ENCODE results near the gene DAAM2. TPM values are rescaled to one million over a fixed set of nuclear protein-coding genes. Genes with fewer than 3 reads are reported as not detected.
A peak's percentile ranks its signal among the peaks of the same experiment; 100 is the strongest.

Gene DAAM2
- total RNA-seq (2011; cell fraction: chromatin; rRNA removed; ENCODE audit: low replicate concordance): not detected in 2 replicates
- total RNA-seq (2011; cell fraction: nucleolus; rRNA removed): not detected in 2 replicates
- not detected in 2 replicates for total RNA-seq (2011; cell fraction: nucleoplasm; rRNA removed)
- total RNA-seq (2014; rRNA removed): not detected in 2 replicates
- total RNA-seq (2014; rRNA removed; fragmentation: Illumina TruSeq; extraction: Trizol): not detected in 2 replicates
- not detected in 2 replicates for total RNA-seq (2015; rRNA removed; fragmentation: Illumina TruSeq; extraction: Trizol)
- total RNA-seq (2021): 0.04 and 0.07 TPM in 2 replicates
- polyA plus RNA-seq (2011; rRNA removed): not detected in 2 replicates
- not detected in 2 replicates for polyA plus RNA-seq (2011; cell fraction: cytosol; rRNA removed)
- polyA plus RNA-seq (2011; cell fraction: nucleus; rRNA removed): not detected in 2 replicates
- polyA plus RNA-seq (2012): 0.10 and 0.35 TPM in 2 replicates
- not detected in 2 replicates for polyA plus RNA-seq (2014; fragmentation: Illumina TruSeq; extraction: Trizol)
- polyA plus RNA-seq (2014; fragmentation: Nextera tagmentation; extraction: Ambion mirVana): under 1 TPM in 1 of 2 experiments, not detected in 1; 0.01 TPM
- not detected in 2 replicates for polyA plus RNA-seq (2014; rRNA removed)
- polyA minus RNA-seq (2011; rRNA and poly(A)+ RNA removed): not detected in 2 replicates
- polyA minus RNA-seq (2011; cell fraction: cytosol; rRNA and poly(A)+ RNA removed): not detected in 2 replicates
- not detected in 2 replicates for polyA minus RNA-seq (2011; cell fraction: nucleus; rRNA and poly(A)+ RNA removed)
- Bru-seq, nascent RNA: percentile 1 among the genes with signal in this experiment
- BruChase-seq, experiment 1, labeled RNA remaining after a 2-hour chase: not detected
- not detected for BruChase-seq, experiment 2, labeled RNA remaining after a 6-hour chase
- long read RNA-seq, experiment 1: 0 reads
- long read RNA-seq, experiment 2: 0 reads
- long read RNA-seq, experiment 3: 0 reads

DNA sequence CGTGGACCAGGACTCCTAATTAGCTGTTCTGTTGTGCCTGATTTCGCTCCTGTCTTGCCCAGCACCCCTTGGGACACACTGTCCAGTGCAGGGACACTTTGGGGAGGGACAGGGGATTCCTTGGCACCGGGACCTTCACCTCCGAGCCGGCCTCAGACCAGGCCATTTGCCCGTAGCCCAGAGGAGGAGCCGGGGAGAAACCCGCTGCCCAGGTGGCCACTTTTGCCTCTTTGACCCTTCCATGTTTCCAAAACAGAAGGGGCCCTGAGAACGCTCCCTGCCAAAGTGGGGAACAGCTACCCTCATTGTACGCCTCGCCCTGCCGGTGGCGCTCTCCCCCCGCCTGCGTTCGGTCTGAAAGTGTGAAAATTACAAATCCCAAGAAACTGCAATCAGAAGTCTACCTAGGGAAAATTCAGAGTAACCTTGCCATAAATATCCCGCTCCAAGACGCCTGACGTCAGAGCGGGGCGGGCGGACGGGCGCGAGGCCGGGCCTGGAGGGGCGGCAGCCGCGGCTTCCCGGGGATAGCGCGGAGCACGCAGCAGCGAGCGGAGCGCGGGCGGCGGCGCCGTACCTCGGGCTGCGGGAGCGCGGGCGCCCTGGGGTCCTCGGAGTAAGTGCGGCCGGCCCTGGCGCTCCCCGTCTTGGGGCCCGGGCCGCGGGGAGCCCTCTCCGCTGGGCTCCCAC lies at the start of gene DAAM2:
DAAM2 (plus strand) TSS at position 527 of the 690 bp plus-strand sequence. CDS start 63,927 bp downstream, outside the sequence.
- H3K4me3 ChIP-seq: no peak within 1 kb of the TSS
- in situ Hi-C loops (cut with MboI) (no loop called here), intact Hi-C loops (cut with micrococcal nuclease) (no loop called here)
- H4K20me1 ChIP-seq (replicated peaks; ENCODE audit: control insufficient read depth, insufficient read depth, low read length): peaks cover 4% of the 10 kb centered on the region; the same call in 1 of the 2 replicates
- TF ChIP-seq CEBPB (tag; IDR thresholded peaks at IDR 0.05) (no peak), L3MBTL2 (IDR thresholded peaks at IDR 0.05) (no peak), ZNF584 (CRISPR knock-in tag; IDR thresholded peaks at IDR 0.05; ENCODE audit: low read depth) (no peak), SMARCA5 (IDR thresholded peaks at IDR 0.05) (no peak), BCL6 (CRISPR knock-in tag; IDR thresholded peaks at IDR 0.05) (no peak), FOXJ2 (tag; IDR thresholded peaks at IDR 0.05) (no peak), GTF2F1 (IDR thresholded peaks at IDR 0.05; ENCODE audit: low read depth, low read length) (no peak), NRF1 (conservative IDR thresholded peaks at IDR 0.05 in 1 of 2, IDR thresholded peaks at IDR 0.05 in 1 of 2) (no peak), ZNF561 (CRISPR knock-in tag; conservative IDR thresholded peaks at IDR 0.05) (no peak), ZNF347 (CRISPR knock-in tag; IDR thresholded peaks at IDR 0.05; ENCODE audit: low read depth) (no peak), TCF3 (CRISPR knock-in tag; IDR thresholded peaks at IDR 0.05) (no peak), FOSL1 (tag; conservative IDR thresholded peaks at IDR 0.05) (no peak), MBD2 (IDR thresholded peaks at IDR 0.05; ENCODE audit: borderline replicate concordance, low read depth) (no peak), SMARCE1 (IDR thresholded peaks at IDR 0.05) (no peak), THRAP3 (IDR thresholded peaks at IDR 0.05; ENCODE audit: borderline replicate concordance) (no peak), SUPT5H (IDR thresholded peaks at IDR 0.05) (no peak), KLF13 (tag; IDR thresholded peaks at IDR 0.05; ENCODE audit: borderline replicate concordance, low read depth) (no peak), SMAD2 (IDR thresholded peaks at IDR 0.05; ENCODE audit: low read depth, low read length) (no peak)
- BruUV-seq (replicated peaks): no TSS peak
- H3K9me3 ChIP-seq (replicated peaks; ENCODE audit: control insufficient read depth, insufficient read depth, low read depth, low read length): no peaks in the 10 kb centered on the region
- WGBS (ENCODE audit: insufficient coverage, low coverage, missing lambda C conversion rate): 1% methylated on average over 44 of the region's 55 CpGs
- FAIRE-seq (no peak), ATAC-seq (peak; percentile 65), DNase-seq (ENCODE audit: extremely low read depth in 1 of 4, low spot score in 3 of 4) (no peak)
- no peak within 1 kb of the TSS for H3K4me2 ChIP-seq (ENCODE audit: insufficient read depth, low read length)
- CTCF ChIA-PET (ENCODE audit: low intra/inter-chr PET ratio): no interaction called here
- POLR2A ChIA-PET: interaction anchor here (0.6 kb wide), 2 partner anchors 465 to 1362 kb away, joined by 4 read pairs; partner anchors contain the start of gene TREML1
- H2AFZ ChIP-seq (ENCODE audit: low read depth, low read length): no peak within 1 kb of the TSS
- no peak within 1 kb of the TSS for H3K9ac ChIP-seq (ENCODE audit: insufficient read depth in 1 of 2, low read depth in 2 of 2, low read length in 2 of 2)
- H3K9me1 ChIP-seq (ENCODE audit: control insufficient read depth, insufficient read depth, low read length): no peaks in the 10 kb centered on the region
- no peak within 1 kb of the TSS for H3K27ac ChIP-seq (ENCODE audit: extremely low read depth, low read depth, low read length)
- H3K79me2 ChIP-seq (ENCODE audit: control insufficient read depth, insufficient read depth, low read length): no peaks in the 10 kb centered on the region
- H3K4me1 ChIP-seq (replicated peaks in 1 of 2; ENCODE audit: control insufficient read depth in 2 of 2, insufficient read depth in 2 of 2, low read length in 2 of 2): peaks cover 0 to 6% of the 10 kb centered on the region in 2 experiments; a peak in 1 of 5 replicates
- peaks cover 34 to 36% of the 10 kb centered on the region in 2 experiments for H3K27me3 ChIP-seq (ENCODE audit: control insufficient read depth in 2 of 2, insufficient read depth in 2 of 2, low read length in 2 of 2)
- no peaks in the 10 kb centered on the region for H3K36me3 ChIP-seq (ENCODE audit: control insufficient read depth, insufficient read depth, low read length)
